Smooth muscle cell (in vitro differentiated cells): Measurements from ENCODE around the gene USP2. TPM values are rescaled to one million over a fixed set of nuclear protein-coding genes. Genes with fewer than 3 reads are reported as not detected.

Experiments used
- DNase-seq: peaks from one replicate; lab custom pipeline; 2025; ENCODE audit not compliant: unreplicated experiment; lab: John Stamatoyannopoulos, UW
- H2AFZ ChIP-seq: fragments of 200-600 bp; sonication (generic); 2 replicates; pipeline ENCODE4 v1.6.0; 2016; ENCODE audit warnings: antibody characterized with exemption, low read depth, mild to moderate bottlenecking
- H3F3A ChIP-seq: fragments of 200-600 bp; sonication (generic); 2 replicates; pipeline ENCODE4 v1.6.0; 2017; ENCODE audit warnings: antibody characterized with exemption, low read depth
- H3K27ac ChIP-seq: fragments of 200-600 bp; sonication (generic); 2 replicates; pipeline ENCODE4 v1.5.1; 2016; ENCODE audit warnings: low read depth, mild to moderate bottlenecking
- H3K27me3 ChIP-seq: fragments of 200-600 bp; sonication (generic); 2 replicates; pipeline ENCODE4 v1.6.1; 2016; ENCODE audit warnings: low read depth, mild to moderate bottlenecking
- H3K36me3 ChIP-seq: fragments of 200-600 bp; sonication (generic); 2 replicates; pipeline ENCODE4 v1.5.1; 2016; ENCODE audit warnings: low read depth
- H3K4me1 ChIP-seq: fragments of 200-600 bp; sonication (generic); 2 replicates; pipeline ENCODE4 v1.5.1; 2016; ENCODE audit warnings: low read depth
- H3K4me2 ChIP-seq: fragments of 200-600 bp; sonication (generic); 2 replicates; pipeline ENCODE4 v1.6.0; 2016; ENCODE audit warnings: mild to moderate bottlenecking
- H3K4me3 ChIP-seq: fragments of 200-600 bp; sonication (generic); 2 replicates; pipeline ENCODE4 v1.5.1; 2016; ENCODE audit warnings: mild to moderate bottlenecking
- H3K79me2 ChIP-seq: fragments of 200-600 bp; sonication (generic); 2 replicates; pipeline ENCODE4 v1.6.0; 2016; ENCODE audit warnings: low read depth, mild to moderate bottlenecking
- H3K9ac ChIP-seq: fragments of 200-600 bp; sonication (generic); 2 replicates; pipeline ENCODE4 v1.6.0; 2016; ENCODE audit warnings: low read depth
- H3K9me3 ChIP-seq: fragments of 200-600 bp; sonication (generic); replicated peaks from 2 replicates; pipeline ENCODE4 v1.5.1; 2016; ENCODE audit warnings: low read depth
- H4K20me1 ChIP-seq: fragments of 200-600 bp; sonication (generic); 2 replicates; pipeline ENCODE4 v1.6.0; 2016; ENCODE audit warnings: low read depth
- CTCF ChIP-seq: fragments of 200-600 bp; sonication (generic); IDR thresholded peaks from 2 replicates; pipeline ENCODE4 v1.5.1; 2017; ENCODE audit warnings: borderline replicate concordance, mild to moderate bottlenecking, antibody characterized with exemption; ENCODE audit not compliant: insufficient read depth, poor library complexity, severe bottlenecking
- WGBS: methylation state at CpG from one replicate; pipeline ENCODE4 v1.1.7; 2016; ENCODE audit warnings: low lambda C conversion rate; 5-methylcytosine and 5-hydroxymethylcytosine counted together
- polyA plus RNA-seq: library from polyadenylated mRNA; unstranded; fragments of >200 nt; fragmentation: Nextera tagmentation; extraction: Ambion mirVana; gene quantifications from 2 replicates; pipeline ENCODE4 v1.2.1, GENCODE V29; 2016
- total RNA-seq: library from RNA; depleted of rRNA; stranded (reverse); fragments of >200 nt; gene quantifications from 2 replicates; pipeline ENCODE4 v1.2.3, GENCODE V29; 2014

Gene USP2
- total and polyA plus RNA-seq, 2 experiments from 2014 or later = 0.25 to 1.4 TPM

GRCh38 chr11:119318240-119319135 lies 63.0 kb downstream of the USP2 start:
- Histone ChIP-seq H3K4me1 (peaks cover 61% of the 10 kb centered on the region), H3K27me3 (no peaks in the 10 kb centered on the region), H3K9ac (peak overlapping the region; percentile 27), H3K9me3 (no peaks in the 10 kb centered on the region), H2AFZ (peak overlapping the region; percentile 40), H3K36me3 (no peaks in the 10 kb centered on the region), H3K79me2 (no peaks in the 10 kb centered on the region), H4K20me1 (no peaks in the 10 kb centered on the region), H3F3A (peaks cover 38% of the 10 kb centered on the region), H3K4me2 (peak overlapping the region; percentile 100), H3K27ac (peak overlapping the region; percentile 69), H3K4me3 (no peak overlapping the region)
- DNase-seq = no peak
- WGBS = 32% methylated on average over 22 of the region's 22 CpGs
- TF ChIP-seq CTCF = no peak

- H3K4me1 ChIP-seq = peaks cover 61% of the 10 kb centered on the region
- no peaks in the 10 kb centered on the region for H3K36me3 ChIP-seq
- H3K4me2 ChIP-seq = peak overlapping the region; percentile 100
- WGBS = 54% methylated on average over 14 of the region's 14 CpGs
- H3K9me3 ChIP-seq = no peaks in the 10 kb centered on the region
- H3K27ac ChIP-seq = peak overlapping the region; percentile 69
- TF ChIP-seq CTCF = no peak
- H2AFZ ChIP-seq = no peak overlapping the region
- H4K20me1 ChIP-seq = no peaks in the 10 kb centered on the region
- no peak for DNase-seq
- H3K27me3 ChIP-seq = no peaks in the 10 kb centered on the region
- H3K9ac ChIP-seq = no peak overlapping the region
- peaks cover 38% of the 10 kb centered on the region for H3F3A ChIP-seq
- H3K4me3 ChIP-seq = peak overlapping the region; percentile 73
- no peaks in the 10 kb centered on the region for H3K79me2 ChIP-seq
These were observed 63.8 kb downstream of the USP2 start for GRCh38 chr11:119317592-119318239.

GRCh38 chr11:119316729-119317591 lies 64.5 kb downstream of the USP2 start, which contains the start of gene MCAM:
Gene MCAM (minus strand): TSS chr11:119317130. CDS start chr11:119317101, 29 bp downstream.
- Histone ChIP-seq H3K9me3 (no peaks in the 10 kb centered on the region), H3K27me3 (no peaks in the 10 kb centered on the region), H3K4me1 (peaks cover 61% of the 10 kb centered on the region), H3K9ac (peak within 1 kb of the TSS; percentile 43), H2AFZ (peak within 1 kb of the TSS; percentile 77), H3K79me2 (no peaks in the 10 kb centered on the region), H3K4me3 (peak within 1 kb of the TSS; percentile 73), H3K27ac (peak within 1 kb of the TSS; percentile 69), H4K20me1 (no peaks in the 10 kb centered on the region), H3K36me3 (no peaks in the 10 kb centered on the region), H3K4me2 (peak within 1 kb of the TSS; percentile 100), H3F3A (peaks cover 34% of the 10 kb centered on the region)
- peak; percentile 4 for TF ChIP-seq CTCF
- 2% methylated on average over 61 of the region's 74 CpGs for WGBS
- no peak for DNase-seq
